Measurements from ENCODE around the gene CSNK1G2.

Gene CSNK1G2

DNA sequence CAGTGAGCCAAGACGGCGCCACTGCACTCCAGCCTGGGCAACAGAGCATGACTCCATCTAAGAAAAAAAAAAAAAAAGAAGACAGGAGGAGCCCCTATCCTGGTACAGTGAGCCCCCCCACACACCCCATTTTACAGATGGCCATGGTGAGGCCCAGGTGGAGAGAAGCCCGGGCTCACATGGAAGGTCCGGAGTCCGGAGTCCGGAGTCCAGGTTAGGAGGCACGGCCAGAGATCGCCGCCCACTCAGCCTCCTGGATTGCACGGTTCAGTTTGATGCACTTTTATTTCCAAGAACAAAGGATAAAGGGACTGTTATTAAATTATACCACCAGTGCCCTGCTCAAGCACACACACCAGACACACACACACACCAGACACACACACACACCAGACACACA, 85.8 kb downstream of the CSNK1G2 start:
- DNase-seq: no peak

DNA sequence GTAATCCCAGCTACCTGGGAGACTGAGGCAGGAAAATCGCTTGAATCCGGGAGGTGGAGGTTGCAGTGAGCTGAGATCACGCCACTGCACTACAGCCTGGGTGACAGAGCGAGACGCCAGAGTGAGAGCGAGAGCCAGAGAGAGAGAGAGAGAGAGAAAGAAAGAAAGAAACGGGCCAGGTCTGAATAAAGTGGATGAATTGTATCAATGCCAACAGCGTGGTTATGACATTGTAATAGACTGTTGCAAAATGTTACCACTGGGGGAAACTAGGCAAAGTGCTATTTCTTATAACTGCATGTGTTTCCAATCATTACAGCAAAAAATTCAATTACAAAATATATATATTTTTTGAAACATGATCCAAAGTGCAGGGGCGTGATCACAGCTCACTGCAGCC, 86.4 kb downstream of the CSNK1G2 start:
- DNase-seq: no peak

Measured in hematopoietic multipotent progenitor cell treated with erythropoietin and hydrocortisone succinate and interleukin-3 and kit ligand, for 8 days (in vitro differentiated cells).